ENCODE results near the gene PDZRN3. TPM values are rescaled to one million over a fixed set of nuclear protein-coding genes. Genes with fewer than 3 reads are reported as not detected.

PDZRN3 gene
- total and polyA plus RNA-seq, 2 donors (not counting 1 experiment from before 2014, with no cell fraction given): 14.6 to 56.3 TPM

- Histone ChIP-seq H3K4me3 (replicated peaks in 1 of 4; ENCODE audit: control extremely low read depth in 1 of 4, insufficient read depth in 1 of 4, low read depth in 3 of 4, low read length in 4 of 4) (no peak overlapping the region), H4K20me1 (ENCODE audit: control insufficient read depth, extremely low read depth, insufficient read depth, low read length) (no peaks in the 10 kb centered on the region), H2AFZ (ENCODE audit: low read length) (no peak overlapping the region), H3K27me3 (ENCODE audit: control insufficient read depth, insufficient read depth, low read length) (no peaks in the 10 kb centered on the region), H3K27ac (ENCODE audit: insufficient read depth, low read length) (no peak overlapping the region), H3K9ac (ENCODE audit: insufficient read depth, low read length) (no peak overlapping the region), H3K4me2 (ENCODE audit: extremely low read depth, insufficient read depth, low read length) (no peak overlapping the region), H3K9me3 (ENCODE audit: control insufficient read depth, insufficient read depth, low read depth, low read length) (no peaks in the 10 kb centered on the region), H3K36me3 (ENCODE audit: control insufficient read depth, insufficient read depth, low read length) (no peaks in the 10 kb centered on the region), H3K79me2 (ENCODE audit: control insufficient read depth, insufficient read depth, low read length) (no peaks in the 10 kb centered on the region), H3K4me1 (ENCODE audit: control insufficient read depth, extremely low read depth, insufficient read depth, low read length) (no peaks in the 10 kb centered on the region)
- TF ChIP-seq CTCF (conservative IDR thresholded peaks at IDR 0.05 in 1 of 2, IDR thresholded peaks at IDR 0.05 in 1 of 2; ENCODE audit: low read depth in 1 of 2, low read length in 2 of 2) (no peak), EZH2 (IDR thresholded peaks at IDR 0.05; ENCODE audit: low read length, missing control alignments) (no peak)
- DNase-seq (ENCODE audit: low read depth in 2 of 2): no peak
Observed at GRCh38 chr3:73446467-73447110, 178.2 kb downstream of the PDZRN3 start.

GRCh38 chr3:73442886-73443285 is 181.9 kb downstream of the PDZRN3 start:
- H3K4me3 ChIP-seq (replicated peaks in 1 of 4; ENCODE audit: control extremely low read depth in 1 of 4, insufficient read depth in 1 of 4, low read depth in 3 of 4, low read length in 4 of 4): no peak overlapping the region
- DNase-seq (ENCODE audit: low read depth in 2 of 2): no peak
- no peaks in the 10 kb centered on the region for H3K79me2 ChIP-seq (ENCODE audit: control insufficient read depth, insufficient read depth, low read length)
- no peaks in the 10 kb centered on the region for H4K20me1 ChIP-seq (ENCODE audit: control insufficient read depth, extremely low read depth, insufficient read depth, low read length)
- no peaks in the 10 kb centered on the region for H3K27me3 ChIP-seq (ENCODE audit: control insufficient read depth, insufficient read depth, low read length)
- H3K4me1 ChIP-seq (ENCODE audit: control insufficient read depth, extremely low read depth, insufficient read depth, low read length): peaks cover 2% of the 10 kb centered on the region
- no peaks in the 10 kb centered on the region for H3K9me3 ChIP-seq (ENCODE audit: control insufficient read depth, insufficient read depth, low read depth, low read length)
- H2AFZ ChIP-seq (ENCODE audit: low read length): no peak overlapping the region
- no peak overlapping the region for H3K9ac ChIP-seq (ENCODE audit: insufficient read depth, low read length)
- H3K36me3 ChIP-seq (ENCODE audit: control insufficient read depth, insufficient read depth, low read length): no peaks in the 10 kb centered on the region
- no peak overlapping the region for H3K4me2 ChIP-seq (ENCODE audit: extremely low read depth, insufficient read depth, low read length)
- no peak for TF ChIP-seq EZH2 (IDR thresholded peaks at IDR 0.05; ENCODE audit: low read length, missing control alignments)
- TF ChIP-seq CTCF (conservative IDR thresholded peaks at IDR 0.05 in 1 of 2, IDR thresholded peaks at IDR 0.05 in 1 of 2; ENCODE audit: low read depth in 1 of 2, low read length in 2 of 2): no peak
- H3K27ac ChIP-seq (ENCODE audit: insufficient read depth, low read length): no peak overlapping the region

GRCh38 chr3:73442152-73442551 is 182.6 kb downstream of the PDZRN3 start:
- no peaks in the 10 kb centered on the region for H3K27me3 ChIP-seq (ENCODE audit: control insufficient read depth, insufficient read depth, low read length)
- no peaks in the 10 kb centered on the region for H3K36me3 ChIP-seq (ENCODE audit: control insufficient read depth, insufficient read depth, low read length)
- H3K9me3 ChIP-seq (ENCODE audit: control insufficient read depth, insufficient read depth, low read depth, low read length): no peaks in the 10 kb centered on the region
- peaks cover 2% of the 10 kb centered on the region for H3K4me1 ChIP-seq (ENCODE audit: control insufficient read depth, extremely low read depth, insufficient read depth, low read length)
- no peaks in the 10 kb centered on the region for H4K20me1 ChIP-seq (ENCODE audit: control insufficient read depth, extremely low read depth, insufficient read depth, low read length)
- no peak overlapping the region for H3K27ac ChIP-seq (ENCODE audit: insufficient read depth, low read length)
- no peaks in the 10 kb centered on the region for H3K79me2 ChIP-seq (ENCODE audit: control insufficient read depth, insufficient read depth, low read length)
- H2AFZ ChIP-seq (ENCODE audit: low read length): no peak overlapping the region
- no peak for DNase-seq (ENCODE audit: low read depth in 2 of 2)
- no peak overlapping the region for H3K4me3 ChIP-seq (replicated peaks in 1 of 4; ENCODE audit: control extremely low read depth in 1 of 4, insufficient read depth in 1 of 4, low read depth in 3 of 4, low read length in 4 of 4)
- TF ChIP-seq EZH2 (IDR thresholded peaks at IDR 0.05; ENCODE audit: low read length, missing control alignments) (no peak), CTCF (conservative IDR thresholded peaks at IDR 0.05 in 1 of 2, IDR thresholded peaks at IDR 0.05 in 1 of 2; ENCODE audit: low read depth in 1 of 2, low read length in 2 of 2) (no peak)
- H3K4me2 ChIP-seq (ENCODE audit: extremely low read depth, insufficient read depth, low read length): no peak overlapping the region
- H3K9ac ChIP-seq (ENCODE audit: insufficient read depth, low read length): no peak overlapping the region

All from fibroblast of lung (primary cell).